Epithelial cell of esophagus (primary cell): ENCODE data around the gene JAML.
"Not testable (repeated sequence)": the region's sequence is repeated elsewhere in the genome, so short reads cannot be mapped to it uniquely, and the experiment has no call there.

Source experiments
- DNase-seq: peaks from one replicate; pipeline ENCODE4 v3.0.0; 2010; ENCODE audit warnings: low read depth
- H3K4me3 ChIP-seq: 2 replicates; pipeline ENCODE4 v1.5.1; 2011; ENCODE audit warnings: mild to moderate bottlenecking, low read length, control low read depth
- TF ChIP-seq, protein P1 (sequence below): IDR thresholded peaks from 2 replicates; pipeline ENCODE4 v1.5.1; 2011; ENCODE audit warnings: low read depth, mild to moderate bottlenecking, low read length, control low read depth, inconsistent platforms; ENCODE audit not compliant: insufficient read depth; ENCODE audit errors: missing control alignments

Gene JAML

DNA sequence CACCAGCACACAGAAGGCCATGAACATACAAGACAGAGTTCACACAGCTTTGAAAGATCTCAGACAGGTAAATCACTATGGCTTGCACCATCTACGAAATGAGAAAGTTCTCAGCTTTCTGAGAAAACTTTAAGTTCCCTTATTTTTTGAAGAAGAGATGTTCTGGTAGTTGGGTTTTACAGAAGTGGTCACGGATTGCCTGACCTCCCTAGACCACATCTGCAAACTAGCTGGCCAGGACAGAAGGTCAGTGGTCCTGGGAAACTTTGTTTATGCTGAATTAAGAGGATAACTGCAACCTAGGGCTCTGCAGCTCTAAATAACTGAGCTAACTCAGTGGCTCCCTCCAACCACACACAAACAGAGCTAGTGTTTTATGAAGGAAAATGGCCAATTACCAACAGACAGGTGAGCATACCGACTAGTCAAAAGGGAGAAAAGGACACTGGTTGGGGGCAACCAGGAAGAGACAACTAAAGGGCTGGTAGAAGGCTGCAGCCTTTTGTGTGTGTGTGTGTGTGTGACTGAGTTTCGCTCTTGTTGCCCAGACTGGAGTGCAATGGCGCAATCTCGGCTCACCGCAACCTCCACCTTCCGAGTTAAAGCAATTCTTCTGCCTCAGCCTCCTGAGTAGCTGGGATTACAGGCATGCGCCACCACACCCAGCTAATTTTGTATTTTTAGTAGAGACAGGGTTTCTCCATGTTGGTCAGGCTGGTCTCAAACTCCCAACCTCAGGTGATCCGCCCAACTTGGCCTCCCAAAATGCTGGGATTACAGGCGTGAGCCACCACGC lies 39.8 kb downstream of the JAML start:
- no peak for DNase-seq
- TF ChIP-seq, protein P1, sequence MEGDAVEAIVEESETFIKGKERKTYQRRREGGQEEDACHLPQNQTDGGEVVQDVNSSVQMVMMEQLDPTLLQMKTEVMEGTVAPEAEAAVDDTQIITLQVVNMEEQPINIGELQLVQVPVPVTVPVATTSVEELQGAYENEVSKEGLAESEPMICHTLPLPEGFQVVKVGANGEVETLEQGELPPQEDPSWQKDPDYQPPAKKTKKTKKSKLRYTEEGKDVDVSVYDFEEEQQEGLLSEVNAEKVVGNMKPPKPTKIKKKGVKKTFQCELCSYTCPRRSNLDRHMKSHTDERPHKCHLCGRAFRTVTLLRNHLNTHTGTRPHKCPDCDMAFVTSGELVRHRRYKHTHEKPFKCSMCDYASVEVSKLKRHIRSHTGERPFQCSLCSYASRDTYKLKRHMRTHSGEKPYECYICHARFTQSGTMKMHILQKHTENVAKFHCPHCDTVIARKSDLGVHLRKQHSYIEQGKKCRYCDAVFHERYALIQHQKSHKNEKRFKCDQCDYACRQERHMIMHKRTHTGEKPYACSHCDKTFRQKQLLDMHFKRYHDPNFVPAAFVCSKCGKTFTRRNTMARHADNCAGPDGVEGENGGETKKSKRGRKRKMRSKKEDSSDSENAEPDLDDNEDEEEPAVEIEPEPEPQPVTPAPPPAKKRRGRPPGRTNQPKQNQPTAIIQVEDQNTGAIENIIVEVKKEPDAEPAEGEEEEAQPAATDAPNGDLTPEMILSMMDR: no peak
- H3K4me3 ChIP-seq: no peak overlapping the region

DNA sequence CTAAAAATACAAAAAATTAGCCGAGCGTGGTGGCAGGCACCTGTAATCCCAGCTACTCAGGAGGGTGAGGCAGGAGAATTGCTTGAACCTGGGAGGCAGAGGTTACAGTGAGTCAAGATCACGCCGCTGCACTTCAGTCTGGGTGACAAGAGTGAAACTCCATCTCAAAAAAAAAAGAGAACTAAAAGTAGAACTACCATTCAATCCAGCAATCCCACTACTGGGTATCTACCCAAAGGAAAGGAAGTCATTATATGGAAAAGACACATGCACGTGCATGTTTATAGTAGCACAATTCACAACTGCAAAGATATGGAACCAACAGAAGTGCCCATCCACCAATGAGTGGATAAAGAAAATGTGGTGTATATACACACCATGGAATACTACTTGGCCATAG lies 41.1 kb downstream of the JAML start:
- H3K4me3 ChIP-seq, DNase-seq: not testable (repeated sequence)

DNA sequence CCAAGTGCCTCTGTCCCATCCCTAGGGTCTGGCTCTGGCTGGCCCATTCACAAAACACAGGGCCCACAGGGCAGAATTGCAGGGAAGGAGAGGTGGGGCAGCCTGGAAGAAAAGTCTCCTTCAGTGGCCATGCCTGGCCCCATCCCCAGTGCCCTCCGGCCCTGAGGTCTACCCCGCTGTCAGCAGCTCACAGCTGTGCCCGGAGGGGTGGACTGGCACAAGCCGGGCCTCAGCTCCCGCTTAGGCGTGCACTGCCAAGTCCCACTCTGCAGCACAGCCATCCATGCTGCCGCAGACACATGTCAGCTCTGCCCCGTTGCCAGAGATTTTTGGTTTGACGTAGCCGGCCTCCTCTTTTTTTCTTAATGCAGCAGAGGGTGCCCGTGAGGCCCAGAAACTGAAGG lies 44.5 kb downstream of the JAML start:
- TF ChIP-seq, protein P1: peak; percentile 21
- peak; percentile 65 for DNase-seq
- no peak overlapping the region for H3K4me3 ChIP-seq

DNA sequence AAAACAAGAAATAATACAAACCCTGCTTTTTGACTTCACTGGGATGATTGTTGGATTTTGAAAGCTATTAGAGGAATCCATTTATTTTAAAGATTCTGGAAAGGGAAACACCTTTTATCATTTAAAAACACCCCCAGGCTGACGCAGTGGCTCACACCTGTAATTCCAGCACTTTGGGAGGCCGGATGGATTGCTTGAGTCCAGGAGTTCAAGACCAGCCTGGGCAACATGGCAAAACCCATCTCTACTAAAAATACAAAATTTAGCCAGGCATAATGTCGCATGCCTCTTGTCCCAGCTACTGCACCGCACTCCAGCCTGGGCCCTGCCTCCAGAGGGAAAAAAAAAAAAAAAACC lies 48.1 kb downstream of the JAML start:
- TF ChIP-seq, protein P1: no peak
- no peak for DNase-seq
- no peak overlapping the region for H3K4me3 ChIP-seq

DNA sequence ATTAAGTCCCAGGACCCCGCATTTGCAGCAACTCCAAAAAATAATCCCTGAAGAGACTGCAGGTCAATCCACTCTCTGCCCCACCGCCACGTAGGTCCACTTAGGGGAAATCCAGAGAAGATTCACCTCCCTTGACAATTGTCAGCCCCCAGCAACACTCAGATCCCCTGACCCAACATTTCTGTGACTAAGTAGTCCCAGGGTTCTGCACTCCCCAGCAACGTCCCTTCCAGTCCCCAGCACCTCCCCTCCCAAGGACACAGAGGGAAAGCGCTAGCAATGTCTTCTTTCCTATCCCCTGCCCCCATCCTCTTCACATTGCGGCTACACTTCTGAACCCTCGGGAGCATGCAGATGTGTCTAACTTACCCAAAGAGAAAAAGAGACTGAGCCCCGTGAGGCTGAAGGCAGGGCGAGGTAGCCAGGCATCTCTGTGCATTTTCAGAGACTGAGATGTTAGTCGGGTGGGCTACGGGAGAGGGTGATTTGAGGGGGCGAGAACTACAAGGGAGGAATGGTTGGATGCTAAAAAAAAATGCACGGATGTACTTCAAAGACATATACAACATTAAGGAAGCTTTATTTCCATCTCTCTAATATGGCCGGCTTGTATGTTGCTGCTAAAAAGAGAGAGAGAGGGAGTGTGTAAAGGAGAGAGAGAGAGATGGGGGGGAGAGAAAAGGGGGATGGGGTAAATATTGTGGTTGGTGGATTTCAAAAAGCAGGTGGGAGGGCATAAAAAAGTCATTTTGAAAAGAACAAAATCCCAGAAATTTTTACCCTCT lies 48.6 kb downstream of the JAML start, which contains the start of gene SCN2B:
Gene SCN2B, minus strand, starts transcription at position 647 of the 785 bp plus-strand sequence. Its CDS starts 208 bp downstream, at position 439.
- TF ChIP-seq, protein P1: no peak
- DNase-seq: peak; percentile 49
- no peak within 1 kb of the TSS for H3K4me3 ChIP-seq

DNA sequence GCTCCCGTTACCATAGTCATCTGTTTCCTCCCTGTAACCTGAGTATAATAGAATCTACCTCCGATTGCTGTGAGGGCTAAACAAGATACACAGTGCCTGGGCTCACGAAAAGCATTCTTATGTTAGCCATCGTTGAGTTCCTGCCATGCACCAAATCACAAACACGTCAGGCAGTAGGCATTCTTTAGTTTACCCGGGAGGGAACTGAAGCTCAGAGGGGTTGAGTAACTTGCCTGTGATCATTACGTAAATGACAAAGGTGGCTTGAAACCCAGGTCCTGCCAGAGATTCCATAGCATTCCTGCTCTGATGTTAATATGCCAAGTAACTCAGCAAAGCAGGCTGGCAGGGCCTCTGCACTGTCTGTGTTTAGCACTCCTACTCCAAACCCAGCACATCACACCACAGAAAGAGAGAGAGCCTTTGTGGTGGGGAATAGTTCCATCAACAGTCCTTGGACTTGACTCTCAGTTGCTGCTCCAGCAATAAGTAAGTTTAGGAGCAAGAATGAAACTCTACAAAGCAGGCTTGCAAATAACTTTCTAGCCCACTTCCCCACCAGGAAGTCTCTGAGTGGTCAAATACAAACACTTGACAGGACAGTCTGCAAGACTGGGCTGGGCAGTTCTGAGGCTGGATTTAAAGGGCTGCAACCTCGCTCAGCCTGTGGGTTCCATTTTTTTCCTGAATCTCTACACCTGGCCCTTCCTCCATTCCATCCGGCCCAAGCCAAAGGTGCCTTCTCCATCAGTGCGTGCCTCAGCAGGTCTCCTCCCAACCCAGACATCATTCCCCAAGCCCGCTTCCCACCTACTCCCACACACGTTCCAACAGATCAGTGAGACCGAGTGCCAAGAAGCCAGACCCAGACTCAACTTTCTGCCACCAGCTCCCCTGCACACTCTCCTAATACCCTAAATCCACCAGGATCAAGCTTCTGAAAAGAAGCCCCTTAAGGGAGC lies 49.5 kb downstream of the JAML start:
- DNase-seq: peak; percentile 95
- TF ChIP-seq, protein P1: no peak
- no peak overlapping the region for H3K4me3 ChIP-seq

DNA sequence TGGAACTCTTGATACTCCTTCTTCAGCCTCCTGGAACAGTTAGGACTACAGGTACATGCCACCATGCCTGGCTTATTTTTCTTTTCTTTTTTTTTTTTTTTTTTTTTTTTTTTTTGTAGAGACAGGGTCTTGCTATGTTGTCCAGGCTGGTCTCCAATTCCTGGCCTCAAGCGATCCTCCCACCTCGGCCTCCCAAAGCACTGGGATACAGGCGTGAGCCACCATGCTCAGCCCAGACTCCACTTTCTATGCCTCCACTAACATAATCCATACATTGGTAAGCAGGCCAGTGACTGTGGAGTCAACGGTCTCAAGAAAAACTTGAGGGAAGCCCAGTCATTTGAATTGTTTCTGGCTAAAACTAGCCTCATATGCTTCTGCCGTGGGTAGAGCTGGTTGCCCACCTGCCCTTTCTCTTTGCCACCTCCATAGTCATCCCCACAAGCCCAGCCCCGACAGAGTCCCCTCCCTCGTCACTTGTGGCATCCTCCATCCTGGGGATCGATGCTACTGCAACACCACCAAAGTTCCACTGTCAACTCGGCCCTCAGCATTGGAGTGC lies 50.7 kb downstream of the JAML start:
- no peak overlapping the region for H3K4me3 ChIP-seq
- no peak for DNase-seq
- TF ChIP-seq, protein P1: no peak
